ENCODE data around the gene TH.
A peak's percentile ranks its signal among the peaks of the same experiment; 100 is the strongest.

TH gene

DNA sequence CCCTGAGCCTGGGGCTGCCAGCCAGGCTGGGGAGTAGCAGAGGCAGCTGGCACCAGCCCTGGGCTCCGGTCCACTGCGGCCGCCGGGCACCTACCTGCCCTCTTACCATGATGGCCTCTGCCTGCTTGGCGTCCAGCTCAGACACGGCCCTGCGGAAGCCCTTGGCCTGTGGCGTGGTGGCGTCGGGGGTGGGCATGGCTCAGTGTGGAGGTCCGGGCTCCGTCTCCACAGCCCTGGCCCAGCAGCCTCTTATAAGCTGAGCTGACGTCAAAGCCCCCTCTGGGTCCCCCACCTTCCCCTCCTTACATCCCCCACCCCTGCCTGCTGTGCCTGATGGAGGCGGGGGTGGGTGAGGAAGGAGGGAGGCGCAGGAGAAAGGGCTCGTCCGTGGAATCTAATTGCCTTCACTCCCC lies at the start of gene TH:
TSS of gene TH (minus strand) at position 225 of the 413 bp plus-strand sequence. CDS start at position 196, 29 bp downstream.
- no peak for DNase-seq

DNA sequence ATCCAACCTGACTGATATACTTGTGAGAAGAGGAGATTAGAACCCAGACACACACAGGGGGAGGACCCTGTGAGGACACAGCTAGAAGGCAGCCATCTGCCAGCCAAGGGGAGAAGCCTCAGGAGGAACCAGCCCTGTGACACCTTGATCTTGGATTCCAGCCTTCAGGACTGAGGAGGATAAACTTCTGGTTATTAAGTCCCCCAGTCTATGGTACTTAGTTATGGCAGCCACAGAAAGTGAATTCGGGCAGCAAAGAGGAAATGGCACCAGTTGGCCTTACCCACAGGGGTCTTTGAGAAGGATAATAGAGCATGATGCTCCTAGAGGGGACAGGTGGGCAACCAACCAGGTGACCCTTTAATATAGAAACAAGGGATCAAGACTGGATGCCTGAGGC lies 49.4 kb upstream of the TH start:
- DNase-seq: no peak

DNA sequence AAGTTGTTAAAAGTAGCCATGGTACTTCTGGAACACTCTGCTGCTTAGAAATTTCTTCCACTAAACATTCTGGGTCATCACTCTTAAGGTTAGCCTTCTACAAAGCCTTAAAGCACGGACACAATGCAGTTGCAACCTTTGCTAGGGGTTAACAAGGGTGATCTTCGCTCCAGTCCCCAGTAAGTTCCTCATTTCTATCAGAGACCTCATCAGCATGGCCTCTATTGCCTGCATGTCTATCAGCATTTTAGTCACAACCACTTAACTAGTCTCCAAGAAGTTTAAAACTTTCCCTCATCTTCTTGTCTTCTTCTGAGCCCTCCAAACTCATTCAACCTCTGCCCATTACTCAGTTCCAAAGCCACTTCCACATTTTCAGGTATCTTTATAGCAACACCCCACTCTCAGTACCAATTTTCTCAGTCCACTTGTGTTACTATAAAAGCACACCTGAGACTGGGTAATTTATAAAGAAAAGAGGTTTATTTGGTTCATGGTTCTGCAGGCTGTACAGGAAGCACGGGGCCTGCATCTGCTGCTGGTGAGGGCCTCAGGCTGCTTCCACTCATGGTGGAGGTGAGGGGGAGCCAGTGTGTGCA lies 48.7 kb upstream of the TH start:
- no peak for DNase-seq

DNA sequence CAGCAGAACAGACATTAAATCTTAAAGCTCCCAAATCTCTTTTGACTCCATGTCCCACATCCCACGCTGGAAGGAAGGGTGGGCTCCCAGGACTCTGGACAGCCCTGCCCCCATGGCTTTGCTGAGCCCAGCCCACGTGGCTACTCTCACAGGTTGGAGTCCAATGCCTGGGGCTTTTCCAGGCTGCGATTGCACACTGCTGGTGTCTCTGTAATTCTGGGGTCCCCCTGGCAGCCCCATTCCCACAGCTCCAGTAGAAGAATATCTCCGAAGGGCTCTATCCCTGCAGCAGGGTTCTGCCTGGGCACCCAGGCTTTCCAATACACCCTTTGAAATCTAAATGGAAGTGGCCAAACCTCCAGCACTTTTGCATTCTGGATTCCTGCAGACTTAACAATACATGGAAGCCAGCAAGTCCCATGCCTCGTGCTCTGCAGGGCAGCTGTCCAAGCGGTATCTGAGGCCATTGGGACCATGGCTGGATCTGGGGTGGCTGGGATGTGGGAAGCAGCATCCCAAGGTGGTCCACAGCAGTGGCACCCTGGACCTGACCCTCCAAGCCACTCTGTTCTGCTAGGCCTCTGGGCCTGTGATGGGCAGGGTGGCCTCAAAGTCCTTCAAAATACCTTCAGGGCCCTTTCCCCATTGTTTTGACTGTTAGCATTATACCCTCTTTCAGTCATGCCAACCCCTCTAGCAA lies 47.9 kb upstream of the TH start:
- no peak for DNase-seq

DNA sequence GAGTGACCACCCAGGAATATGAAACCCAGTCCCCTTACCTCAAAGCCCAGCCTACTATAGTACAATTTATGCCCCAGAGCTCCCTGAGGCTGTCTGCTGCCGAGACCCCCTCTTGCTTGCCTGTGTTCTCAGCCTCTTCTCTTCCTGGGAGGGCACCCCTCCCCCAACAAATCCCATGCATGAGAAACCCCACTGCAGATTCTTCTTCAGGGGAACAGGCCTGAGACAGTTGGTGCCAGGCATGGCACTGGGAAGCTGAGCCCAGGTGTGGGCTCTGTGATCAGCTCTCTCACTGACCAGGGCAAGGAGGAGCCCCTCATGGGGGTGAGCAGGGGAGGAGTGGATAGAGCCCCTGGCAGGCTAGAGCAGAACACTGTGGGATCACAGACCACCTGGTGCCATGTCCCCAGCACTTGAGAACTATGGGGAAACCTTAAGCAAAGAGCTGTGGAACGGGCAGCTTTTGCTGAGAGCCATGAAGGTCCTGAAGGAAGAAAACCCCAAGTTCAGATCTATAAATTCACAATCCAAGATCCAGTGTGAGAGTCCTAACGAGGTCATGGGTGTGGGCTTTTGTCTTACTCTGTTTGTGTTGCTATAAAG lies 46.5 kb upstream of the TH start:
- DNase-seq: no peak

DNA sequence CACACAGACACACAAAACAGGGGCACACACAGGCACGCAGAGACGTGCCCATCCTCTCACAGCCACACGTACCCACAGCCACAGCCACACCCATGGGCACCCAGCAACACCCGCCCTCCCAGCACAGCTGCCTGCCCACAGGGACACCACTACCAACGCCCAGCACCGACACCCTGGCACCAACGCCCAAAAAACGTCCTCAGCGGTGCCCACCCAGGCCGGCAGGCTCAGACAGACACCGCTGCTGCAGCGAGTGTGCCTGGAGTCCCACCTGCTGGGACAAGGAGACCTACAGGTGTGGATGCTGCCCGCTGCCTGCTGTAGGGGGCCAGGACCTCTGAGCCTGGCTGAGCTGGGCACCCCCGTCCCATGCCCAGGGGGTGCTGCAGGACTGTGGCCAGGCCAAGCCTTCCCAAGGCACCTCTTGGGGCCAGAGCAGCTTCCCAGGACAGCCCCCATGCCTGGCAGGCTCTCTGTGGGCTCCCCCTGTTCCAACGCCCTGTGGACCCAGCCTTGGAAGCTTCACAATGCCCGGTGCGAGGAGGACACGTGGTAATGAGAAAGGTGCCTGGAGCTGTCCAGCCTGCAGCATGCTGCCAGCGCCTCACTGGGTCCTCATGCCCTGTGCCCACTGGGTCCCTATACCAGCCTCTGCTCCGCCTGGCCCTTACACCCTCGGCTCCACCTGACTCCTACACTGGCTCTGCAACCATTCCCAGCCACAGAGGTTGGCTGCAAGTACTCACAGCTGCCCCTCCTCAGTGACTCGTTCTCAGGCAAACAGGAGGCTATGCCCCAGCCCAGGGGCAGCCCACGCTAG lies 45.8 kb upstream of the TH start:
- DNase-seq: no peak

DNA sequence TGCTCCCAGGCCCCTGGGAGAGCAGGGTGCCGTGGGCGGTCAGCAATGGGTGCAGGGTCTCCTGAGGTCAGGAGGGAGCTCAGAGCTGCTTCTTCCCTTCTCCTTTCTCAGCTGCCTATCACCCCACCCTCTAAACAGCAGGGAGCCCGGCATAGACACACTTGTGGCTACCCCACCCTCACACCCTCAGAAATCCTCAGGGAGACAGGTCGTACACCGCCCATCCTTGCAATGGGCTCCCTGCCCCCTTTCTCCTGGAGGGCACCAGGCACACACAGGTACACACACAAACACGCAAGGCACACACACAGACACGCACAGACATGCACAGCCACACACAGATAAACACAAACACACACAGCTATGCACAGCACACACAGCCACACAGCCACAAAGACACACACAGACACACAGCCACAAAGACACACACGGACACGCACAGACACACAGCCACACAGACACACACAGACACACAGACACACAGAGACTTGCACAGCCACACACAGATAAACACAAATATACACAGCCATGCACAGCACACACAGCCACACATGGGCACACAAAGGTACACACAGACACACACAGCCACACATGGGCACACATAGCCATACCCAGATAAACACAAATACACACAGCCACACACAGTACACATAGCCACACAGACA lies 44.9 kb upstream of the TH start:
- DNase-seq: no peak

DNA sequence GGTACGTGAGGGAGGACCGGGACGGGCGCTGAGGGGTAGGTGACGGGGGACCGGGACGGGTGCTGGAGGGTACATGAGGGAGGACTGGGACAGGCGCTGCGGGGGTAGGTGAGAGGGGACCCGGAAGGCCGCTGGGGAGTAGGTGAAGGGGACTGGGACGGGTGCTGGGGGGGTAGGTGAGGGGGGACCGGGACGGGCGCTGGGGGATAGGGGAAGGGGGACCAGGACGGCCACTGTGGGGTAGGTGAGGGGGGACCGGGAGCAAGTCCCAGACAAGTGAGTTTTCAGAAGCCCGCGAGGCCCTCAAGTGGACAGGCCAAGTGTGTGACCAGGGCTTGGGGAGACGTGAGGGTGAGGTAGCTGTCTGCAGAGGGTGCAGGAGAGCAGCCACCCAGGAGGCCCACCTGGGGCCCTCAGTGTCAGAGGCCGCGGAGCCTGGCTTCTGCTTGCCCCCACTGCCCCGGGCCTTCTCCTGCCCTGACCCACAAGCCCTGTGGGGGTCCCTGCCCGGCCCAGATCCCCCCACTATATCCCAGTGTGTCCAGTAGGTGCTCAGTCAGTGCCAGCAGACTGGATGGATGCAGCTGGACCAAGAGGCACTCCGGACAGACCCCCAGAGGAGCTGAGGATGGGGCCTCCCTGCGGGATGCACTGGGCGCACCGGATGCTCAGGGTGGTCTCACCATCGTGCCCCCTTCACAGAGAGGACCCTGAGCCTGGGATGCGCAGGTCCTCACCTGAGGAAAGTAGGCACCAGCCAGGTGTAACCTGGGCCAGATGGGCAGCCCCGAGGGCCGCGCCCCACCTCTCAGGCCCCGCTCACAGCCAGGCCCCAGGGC lies 44.2 kb upstream of the TH start:
- no peak for DNase-seq

DNA sequence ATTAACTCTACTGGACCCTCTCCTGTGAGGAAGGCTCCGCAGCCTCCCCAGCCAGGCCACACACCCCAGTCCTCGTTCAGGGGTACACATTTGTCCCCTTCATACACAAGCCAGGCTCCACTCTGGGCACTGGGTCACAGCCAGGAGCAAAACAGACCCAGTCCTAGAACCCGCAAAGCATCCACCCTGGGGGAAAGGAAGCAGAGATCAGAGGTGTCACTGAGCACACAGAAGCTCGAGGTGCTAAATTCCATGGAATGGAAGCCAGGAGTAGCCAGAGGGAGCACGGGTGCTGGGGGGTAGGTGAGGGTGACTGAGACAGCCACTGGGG lies 43.6 kb upstream of the TH start:
- DNase-seq: no peak

DNA sequence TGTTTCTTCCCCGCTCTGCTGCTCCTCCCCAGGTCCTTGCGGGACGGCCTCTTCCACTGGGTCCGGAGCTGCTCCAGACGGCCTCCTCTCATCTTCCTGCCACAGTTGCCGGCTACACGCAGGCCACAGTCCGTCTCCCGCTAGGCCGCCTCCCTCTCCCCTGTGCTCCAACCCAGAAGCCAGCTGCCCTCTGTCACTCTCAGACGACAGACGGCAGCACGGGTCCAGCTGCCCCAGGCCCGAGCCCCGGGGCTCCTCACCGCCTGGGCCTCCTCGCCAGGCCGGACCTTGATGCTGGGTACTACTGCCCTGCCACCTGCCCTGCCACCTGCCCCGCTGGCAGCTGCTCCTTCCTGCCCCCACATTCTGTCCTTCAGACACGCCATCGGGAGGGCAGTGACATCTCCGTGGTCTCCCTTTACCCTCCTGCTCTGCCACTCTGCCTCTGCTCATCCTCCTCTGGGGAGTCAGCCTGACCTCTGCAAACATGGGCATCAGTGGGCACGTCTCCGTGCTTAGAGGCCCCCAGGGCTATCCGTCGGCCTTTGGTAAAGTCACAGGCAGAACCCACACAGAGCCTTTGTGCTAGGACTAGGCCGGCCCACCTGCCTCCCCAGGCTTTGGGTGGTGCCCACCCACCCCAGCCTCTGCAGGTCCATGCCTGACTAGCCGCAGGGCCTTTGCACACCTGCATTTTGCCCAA lies 43.1 kb upstream of the TH start:
- DNase-seq: no peak

DNA sequence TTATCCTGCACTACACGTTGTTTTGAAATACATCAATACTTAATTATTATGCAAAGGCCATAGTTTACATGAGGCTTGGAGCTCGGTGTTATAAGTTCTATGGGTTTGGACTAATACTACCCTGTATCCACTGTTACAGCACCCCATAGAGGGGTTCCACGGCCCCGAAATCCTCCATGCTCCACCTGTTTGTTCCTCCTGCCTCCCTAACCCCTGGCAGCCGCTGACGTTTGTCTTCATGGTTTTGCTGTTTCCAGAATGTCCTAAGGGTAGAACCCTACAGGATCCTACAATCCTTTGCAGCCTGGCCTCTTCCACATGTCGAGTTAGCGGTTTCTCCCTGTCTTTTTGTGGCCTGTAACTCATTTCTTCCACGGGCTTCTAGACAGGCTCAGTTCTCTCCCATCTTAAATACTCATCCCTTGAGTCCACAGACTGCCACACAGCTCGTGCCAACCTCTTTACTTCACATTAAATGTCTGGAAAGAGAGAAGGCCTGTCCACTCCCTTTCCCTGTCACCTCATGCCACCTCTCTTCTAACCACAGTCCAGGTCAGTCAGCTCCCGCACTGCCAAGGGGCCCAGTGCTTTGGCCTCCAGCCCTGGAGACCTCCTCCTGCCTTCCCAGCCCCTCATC lies 42.4 kb upstream of the TH start:
- DNase-seq: no peak

DNA sequence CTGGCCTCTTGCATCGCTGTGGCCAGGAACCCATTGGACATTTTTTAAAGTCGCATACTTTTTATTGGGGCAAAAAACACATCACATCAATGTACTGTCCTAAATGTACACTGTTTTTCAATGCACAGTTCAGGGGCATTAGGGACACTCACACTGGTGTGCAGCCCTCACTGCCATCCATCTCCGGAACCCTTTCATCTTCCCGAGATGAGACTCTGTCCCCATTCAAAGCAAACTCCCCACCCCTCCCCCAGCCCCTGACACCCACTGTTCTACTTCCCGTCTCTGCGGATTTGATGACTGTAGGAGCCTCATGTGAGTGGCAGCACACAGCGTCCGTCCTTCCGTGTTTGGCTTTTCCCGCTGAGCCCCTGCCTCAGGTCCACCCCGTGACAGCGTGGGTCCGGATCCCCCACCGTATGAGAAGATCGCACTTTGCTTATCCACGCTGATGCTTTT lies 41.8 kb upstream of the TH start:
- DNase-seq: peak; percentile 19

DNA sequence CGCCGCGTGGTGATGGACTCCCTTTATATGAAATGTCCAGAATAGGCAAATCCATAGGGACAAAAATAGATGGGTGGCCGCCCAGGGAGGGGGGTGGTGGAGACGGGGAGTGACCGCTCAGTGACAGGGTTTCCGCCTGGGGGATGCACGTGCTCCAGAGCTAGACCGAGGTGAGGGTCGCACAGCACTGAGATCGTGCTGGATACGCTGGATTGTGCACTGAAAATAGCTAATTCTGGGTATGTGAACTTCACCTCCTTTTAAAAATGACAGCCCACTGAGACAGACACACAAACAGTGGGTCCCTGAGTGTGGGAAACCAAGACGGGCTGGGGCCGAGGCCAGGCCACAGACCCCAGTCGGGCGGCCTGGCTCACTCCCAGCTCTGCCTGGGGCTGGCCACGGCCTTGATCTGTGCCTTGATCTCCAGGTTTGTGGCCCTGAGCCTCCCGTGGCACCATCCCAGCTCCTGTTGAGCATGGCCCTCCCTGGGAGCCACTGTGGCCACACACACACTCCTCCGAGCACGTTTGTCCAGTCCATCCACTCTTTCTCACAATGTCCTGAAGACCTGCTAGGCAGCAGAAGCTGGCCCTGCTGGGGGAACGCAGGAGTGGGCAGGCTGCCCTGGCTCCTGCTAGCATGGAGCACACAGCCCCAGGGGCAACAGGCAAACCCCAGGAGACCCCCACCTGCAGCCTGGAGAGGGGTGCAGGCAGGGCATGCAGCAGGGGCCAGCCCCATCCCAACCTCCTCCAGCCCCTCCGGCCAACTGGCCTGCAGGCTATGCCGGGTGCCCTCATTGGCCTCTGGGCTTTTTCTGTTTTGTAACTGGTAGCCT lies 41.0 kb upstream of the TH start:
- DNase-seq: no peak

DNA sequence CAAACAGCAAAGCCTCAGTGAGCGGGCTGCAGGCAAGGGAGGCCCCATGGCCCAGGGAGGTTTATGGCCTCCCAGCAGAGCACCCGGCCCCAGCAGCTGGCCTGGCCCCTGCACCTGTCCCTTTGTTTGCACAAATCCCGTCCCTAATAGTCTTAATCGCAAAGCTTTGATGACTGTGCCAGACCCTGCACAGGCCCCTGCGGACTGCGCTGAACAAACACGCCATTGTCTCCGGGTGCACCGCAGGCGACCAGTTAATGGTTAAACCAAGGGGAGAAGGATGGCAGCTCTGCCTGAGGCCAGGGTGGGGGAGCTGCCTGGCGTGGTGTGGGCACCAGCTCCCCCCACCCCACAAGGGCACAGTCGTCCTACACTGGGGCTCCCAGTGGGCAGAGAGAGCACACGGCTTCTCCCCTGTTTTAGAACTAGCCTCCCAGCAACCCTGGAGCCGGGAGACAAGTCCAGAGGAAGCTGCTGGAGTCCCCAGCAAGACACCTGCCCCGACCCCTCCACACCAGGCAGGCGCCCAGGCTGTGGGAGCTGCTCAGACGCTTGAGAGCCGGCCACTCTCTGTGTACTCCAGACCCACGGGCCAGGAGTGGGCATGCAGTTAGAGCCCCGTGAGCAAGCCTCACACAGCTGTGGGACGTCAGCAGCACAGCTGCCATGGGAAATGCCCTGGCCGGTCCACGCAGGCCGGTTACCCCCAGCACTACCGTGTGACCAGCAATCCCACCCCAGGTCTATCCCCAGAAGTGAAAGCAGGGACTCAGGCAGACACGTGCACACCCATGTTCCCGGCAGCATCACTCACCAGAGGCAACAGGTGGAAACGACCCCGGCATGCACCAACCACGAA lies 39.7 kb upstream of the TH start:
- DNase-seq: no peak

DNA sequence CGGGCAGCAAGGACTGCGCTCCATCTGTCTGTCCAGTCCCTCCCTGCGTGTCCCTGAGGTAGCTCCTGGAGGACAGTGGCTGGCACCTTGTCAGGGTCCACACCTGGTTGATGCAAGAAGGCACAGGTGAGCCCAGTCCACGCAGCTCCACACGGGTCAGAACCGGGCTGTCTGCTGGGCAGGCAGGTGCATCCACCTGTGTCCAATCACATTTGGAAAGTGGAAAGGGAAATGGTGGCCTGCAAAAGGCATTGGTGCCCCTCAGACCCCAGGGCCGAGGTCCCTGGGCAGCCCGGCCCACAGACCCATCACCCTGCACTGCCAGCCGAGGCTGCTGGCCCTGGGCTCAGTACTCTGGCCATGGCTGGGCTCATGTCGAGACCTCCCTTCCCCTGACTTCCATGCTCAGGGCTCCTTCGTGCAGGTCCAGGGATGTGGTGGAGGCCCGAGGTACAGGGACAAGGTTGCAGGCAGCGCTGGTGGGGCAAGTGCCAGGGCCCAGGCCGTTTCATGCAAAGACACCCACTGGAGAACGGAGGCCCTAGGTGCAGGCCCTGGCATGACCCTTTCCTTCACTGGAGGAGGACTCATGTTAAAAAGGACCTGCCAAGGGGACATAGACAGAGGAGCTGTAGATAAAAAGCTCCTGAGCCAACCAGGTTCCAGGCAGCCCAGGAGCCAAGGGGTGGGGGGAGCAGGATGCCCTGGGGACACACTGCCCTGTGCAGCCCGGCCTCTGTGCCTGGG lies 38.9 kb upstream of the TH start:
- no peak for DNase-seq

DNA sequence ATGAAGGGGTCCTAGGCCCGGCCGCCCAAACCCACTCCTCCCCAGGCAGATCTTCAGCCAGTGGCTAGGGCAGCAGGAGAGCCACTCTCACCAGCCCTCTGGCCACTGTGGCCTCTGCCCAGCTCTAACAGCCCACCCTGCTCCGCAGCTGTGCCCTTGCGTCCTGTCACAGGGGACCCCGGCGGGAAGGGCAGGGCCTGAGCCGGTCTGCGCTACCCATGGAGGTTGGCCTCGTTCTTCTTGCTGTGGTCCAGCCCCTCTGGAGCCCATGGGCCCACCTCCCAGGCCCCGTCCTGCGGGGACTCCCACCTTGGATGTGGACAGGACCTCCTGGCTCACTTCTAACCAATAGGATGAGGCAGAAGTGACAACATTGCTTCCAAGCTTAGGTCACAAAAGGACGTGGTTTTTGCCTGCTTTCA lies 38.3 kb upstream of the TH start:
- DNase-seq: no peak

DNA sequence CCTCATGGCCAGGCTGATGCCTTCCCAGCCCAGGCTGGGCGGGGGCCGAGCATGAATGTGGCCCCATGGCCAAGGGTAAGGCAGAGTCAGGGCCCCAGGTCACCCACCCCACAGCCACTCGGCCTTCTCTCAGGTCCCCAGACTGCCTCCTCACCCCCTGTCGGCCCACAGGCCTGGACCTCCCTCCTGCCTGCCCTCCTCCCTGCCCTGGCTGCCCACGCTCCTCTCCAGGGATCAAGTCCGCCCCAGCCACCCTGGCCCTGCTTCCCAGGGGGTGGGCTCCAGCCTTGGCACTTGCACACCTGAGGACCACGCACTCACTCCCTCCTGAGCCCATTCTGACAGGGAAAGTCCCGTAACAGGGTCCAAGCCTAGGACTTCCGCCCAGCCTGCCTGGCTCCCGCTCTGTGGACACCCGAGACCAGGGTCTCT lies 37.8 kb upstream of the TH start:
- DNase-seq: no peak

DNA sequence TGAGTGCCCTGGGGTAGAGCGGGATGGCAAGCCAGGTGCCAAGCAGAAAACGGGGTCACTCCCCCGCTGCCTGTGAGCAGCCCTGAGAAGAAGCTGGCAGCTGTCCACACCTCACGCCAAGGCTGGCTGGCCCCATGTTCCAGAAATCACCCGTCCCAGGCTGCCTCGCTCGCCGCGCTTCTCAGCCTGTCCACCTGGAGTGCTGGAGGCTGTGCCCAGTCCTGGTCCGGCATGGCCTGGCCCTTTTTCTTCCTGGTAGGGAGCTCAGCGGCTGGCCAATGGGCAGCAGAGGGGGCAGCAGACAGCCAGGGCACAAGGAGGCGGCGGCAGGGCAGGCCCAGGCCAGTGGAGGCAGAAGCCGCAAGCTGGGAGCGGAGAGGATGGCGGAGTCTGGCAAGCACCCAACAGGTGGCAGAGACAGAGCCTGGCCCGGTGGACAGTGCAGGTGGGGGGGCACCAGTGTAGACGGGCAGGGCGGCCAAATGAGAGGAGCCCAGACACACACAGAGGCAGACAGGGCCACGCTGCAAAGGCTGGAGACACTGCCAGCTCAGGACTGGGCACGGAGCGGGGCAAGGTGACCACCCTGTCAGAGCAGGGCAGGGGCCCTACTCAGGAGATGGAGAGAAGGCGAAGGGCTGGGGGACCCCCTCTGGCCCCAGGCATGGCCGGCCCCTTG lies 37.2 kb upstream of the TH start:
- no peak for DNase-seq

Measured in CD4-positive, alpha-beta T cell treated with Interferon gamma for 1 hour (primary cell).